AG04449 (cell line): ENCODE data around the gene ACAT2.

ENCODE experiments used
- CTCF ChIA-PET: fragments of 350-600 bp; formaldehyde crosslinking; extraction: SDS; loops from one replicate; lab custom pipeline; 2021; ENCODE audit warnings: antibody characterized with exemption; lab: Yijun Ruan, JAX
- POLR2A ChIA-PET: fragments of 400-600, 350-600 bp; formaldehyde crosslinking; extraction: SDS; loops from one replicate; lab custom pipeline; 2020; ENCODE audit warnings: antibody characterized with exemption, inconsistent platforms; lab: Yijun Ruan, JAX
- DNase-seq: peaks from one replicate; pipeline ENCODE4 v3.0.0-alpha.2; 2010; ENCODE audit warnings: low read depth, low spot score
- H3K4me3 ChIP-seq: 2 replicates; pipeline ENCODE4 v1.5.1; 2011; ENCODE audit warnings: low read depth, mild to moderate bottlenecking, control low read depth, low read length
- TF ChIP-seq, protein P1 (sequence below): IDR thresholded peaks from one replicate; pipeline ENCODE4 v1.5.1; 2011; ENCODE audit warnings: mild to moderate bottlenecking, moderate library complexity, low read length, control low read depth, inconsistent platforms; ENCODE audit not compliant: insufficient read depth; ENCODE audit errors: missing control alignments

The ACAT2 gene

DNA sequence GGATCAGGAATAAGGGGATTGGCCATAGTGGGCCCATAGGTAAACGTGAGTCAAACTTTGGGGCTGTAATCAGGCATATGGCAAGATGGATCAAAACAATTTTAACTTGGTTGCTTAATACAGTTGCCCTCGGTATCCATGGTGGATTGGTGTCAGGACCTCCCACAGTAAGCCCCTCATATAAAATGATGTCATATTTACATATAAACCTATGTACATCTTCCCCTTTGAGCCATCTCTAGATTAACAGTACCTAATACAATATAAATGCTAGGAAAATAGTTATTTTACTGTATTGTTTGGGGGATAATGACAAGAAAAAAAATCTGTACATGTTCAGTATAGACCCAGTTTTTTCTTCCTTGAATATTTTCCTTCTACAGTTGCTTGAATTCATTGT, 7.4 kb upstream of the ACAT2 start:
- no peak overlapping the region for H3K4me3 ChIP-seq
- TF ChIP-seq, protein P1, sequence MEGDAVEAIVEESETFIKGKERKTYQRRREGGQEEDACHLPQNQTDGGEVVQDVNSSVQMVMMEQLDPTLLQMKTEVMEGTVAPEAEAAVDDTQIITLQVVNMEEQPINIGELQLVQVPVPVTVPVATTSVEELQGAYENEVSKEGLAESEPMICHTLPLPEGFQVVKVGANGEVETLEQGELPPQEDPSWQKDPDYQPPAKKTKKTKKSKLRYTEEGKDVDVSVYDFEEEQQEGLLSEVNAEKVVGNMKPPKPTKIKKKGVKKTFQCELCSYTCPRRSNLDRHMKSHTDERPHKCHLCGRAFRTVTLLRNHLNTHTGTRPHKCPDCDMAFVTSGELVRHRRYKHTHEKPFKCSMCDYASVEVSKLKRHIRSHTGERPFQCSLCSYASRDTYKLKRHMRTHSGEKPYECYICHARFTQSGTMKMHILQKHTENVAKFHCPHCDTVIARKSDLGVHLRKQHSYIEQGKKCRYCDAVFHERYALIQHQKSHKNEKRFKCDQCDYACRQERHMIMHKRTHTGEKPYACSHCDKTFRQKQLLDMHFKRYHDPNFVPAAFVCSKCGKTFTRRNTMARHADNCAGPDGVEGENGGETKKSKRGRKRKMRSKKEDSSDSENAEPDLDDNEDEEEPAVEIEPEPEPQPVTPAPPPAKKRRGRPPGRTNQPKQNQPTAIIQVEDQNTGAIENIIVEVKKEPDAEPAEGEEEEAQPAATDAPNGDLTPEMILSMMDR = no peak
- ChIA-PET CTCF (no interaction called here), POLR2A (no interaction called here)
- DNase-seq = no peak

DNA sequence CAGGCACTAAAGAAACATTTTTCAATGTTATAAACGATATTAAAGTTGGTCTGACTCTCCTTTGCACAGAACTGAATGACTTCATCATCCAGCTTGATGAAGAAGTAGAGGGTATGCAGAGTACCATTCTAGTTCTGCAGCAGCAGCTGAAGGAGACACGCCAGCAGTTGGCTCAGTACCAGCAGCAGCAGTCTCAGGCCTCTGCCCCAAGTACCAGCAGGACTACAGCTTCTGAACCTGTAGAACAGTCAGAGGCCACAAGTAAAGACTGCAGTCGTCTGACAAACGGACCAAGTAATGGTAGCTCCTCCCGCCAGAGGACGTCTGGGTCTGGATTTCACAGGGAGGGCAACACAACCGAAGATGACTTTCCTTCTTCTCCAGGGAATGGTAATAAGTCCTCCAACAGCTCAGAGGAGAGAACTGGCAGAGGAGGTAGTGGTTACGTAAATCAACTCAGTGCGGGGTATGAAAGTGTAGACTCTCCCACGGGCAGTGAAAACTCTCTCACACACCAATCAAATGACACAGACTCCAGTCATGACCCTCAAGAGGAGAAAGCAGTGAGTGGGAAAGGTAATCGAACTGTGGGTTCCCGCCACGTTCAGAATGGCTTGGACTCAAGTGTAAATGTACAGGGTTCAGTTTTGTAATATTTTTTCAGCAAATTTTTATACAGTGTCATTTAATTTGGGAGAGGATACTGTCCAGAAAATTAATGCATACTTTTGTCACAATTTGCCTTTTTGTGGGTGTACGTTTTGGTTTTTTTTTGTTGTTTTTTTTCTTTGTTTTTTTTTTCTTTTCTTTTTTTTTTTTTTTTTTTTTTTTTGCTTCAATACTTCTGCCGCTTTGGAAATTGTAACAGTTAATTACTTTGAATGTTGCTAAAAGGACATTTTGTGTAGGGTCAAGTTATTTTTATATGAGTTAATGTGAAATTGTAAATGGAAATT, 6.6 kb upstream of the ACAT2 start:
- H3K4me3 ChIP-seq = no peak overlapping the region
- ChIA-PET POLR2A (no interaction called here), CTCF (no interaction called here)
- TF ChIP-seq, protein P1 = no peak
- no peak for DNase-seq

DNA sequence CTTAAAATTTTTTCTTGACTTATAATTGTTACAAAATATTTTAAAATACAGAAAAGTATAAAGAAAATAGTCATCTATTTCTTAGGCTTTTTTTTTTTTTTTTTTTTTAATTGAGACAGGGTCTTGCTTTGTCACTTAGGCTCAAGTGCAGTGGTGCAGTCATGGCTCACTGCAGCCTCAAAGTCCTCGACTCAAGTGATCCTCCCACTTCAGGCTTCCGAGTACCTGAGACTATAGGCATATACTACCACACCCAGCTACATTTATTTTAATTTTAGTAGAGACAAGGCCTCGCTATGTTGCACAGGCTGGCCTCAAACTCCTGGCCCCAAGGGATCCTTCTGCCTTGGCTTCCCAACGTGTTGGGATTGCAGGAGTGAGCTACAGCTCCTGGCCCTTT, 5.3 kb upstream of the ACAT2 start:
- H3K4me3 ChIP-seq = no peak overlapping the region
- DNase-seq = no peak
- CTCF ChIA-PET = interaction anchor here (1.2 to 1.8 kb wide), 3 partner anchors 18 to 65 kb away, joined by 3 to 6 read pairs (median 4); no protein-coding TSS in a partner anchor
- TF ChIP-seq, protein P1 = no peak
- POLR2A ChIA-PET = no interaction called here

DNA sequence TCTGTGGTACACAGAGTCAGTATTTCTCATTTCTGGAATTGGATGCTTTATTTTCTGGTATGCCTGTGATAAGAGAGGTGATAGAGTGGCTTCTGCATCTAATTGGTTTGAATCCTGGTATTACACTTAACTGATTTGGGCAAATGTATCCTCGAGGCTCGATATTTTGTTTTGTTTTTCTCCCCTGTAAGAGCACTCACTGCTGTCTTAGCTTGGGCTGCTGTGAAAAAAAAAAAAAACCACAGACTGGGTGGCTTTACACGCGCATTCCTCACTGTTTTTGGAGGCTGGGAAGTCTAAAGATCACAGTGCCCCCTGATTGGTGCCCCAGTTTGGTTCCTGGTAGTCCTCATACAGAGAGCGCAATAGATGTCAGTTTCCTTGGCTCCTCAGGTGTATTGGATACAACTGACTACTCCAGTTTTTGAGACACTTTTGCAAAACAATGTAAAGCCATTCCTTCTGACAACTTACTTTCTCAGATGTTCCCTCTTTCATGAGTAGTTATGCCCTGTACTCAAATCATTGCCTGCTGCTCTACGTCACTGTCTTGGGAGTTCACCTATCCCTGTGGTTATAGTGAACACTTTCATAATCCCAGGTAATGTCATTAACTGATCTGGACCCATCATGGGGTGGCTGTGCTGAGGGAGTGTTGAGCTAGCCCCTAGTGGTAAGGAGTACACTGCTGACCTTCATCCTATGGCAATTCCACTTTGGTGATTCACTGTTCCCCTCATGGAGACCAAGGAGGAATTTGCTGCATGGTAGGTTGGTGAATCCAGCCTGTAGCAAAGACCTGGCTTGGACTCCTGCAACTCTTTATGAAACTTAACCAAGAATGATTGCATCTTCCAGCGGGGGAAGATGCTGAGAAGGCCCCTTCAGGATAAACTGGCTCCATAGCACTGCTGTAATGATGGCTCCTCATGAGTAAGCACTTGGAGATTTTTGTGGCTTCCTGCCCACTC, 3.5 kb upstream of the ACAT2 start:
- TF ChIP-seq, protein P1 = peak; percentile 44
- POLR2A ChIA-PET = interaction anchor here (0.5 kb wide), 1 partner anchor 67 kb away, joined by 4 read pairs; no protein-coding TSS in a partner anchor
- no peak for DNase-seq
- no peak overlapping the region for H3K4me3 ChIP-seq
- CTCF ChIA-PET = no interaction called here

DNA sequence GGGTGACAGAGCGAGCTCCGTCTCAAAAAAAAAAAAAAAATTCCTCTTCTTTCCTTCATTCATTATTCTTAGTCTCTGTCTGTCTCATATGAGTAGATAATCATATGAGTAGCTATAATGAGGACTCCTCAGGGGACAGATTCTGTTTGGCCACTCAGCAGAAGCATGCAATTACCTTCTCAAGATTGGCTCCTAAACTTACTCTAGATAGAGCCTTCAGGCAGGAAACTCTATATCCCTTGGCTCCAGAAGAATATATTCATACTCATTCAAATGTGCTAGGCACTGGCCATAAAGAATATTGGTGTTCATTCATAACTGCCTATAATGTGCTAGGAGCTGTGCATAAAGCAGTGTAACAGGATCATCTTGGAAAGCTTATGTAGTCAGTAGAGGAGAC, 2.2 kb upstream of the ACAT2 start:
- DNase-seq = no peak
- ChIA-PET POLR2A (no interaction called here), CTCF (interaction anchor here (1.1 to 2.7 kb wide), 2 partner anchors 12 to 68 kb away, joined by 4 to 19 read pairs; no protein-coding TSS in a partner anchor)
- no peak overlapping the region for H3K4me3 ChIP-seq
- TF ChIP-seq, protein P1 = no peak
